Measurements from ENCODE around the gene CBR4. TPM values are rescaled to one million over a fixed set of nuclear protein-coding genes. Genes with fewer than 3 reads are reported as not detected.

CBR4 gene
- total RNA-seq, result 10 to 100 TPM; 14.1 to 14.5 TPM

DNA sequence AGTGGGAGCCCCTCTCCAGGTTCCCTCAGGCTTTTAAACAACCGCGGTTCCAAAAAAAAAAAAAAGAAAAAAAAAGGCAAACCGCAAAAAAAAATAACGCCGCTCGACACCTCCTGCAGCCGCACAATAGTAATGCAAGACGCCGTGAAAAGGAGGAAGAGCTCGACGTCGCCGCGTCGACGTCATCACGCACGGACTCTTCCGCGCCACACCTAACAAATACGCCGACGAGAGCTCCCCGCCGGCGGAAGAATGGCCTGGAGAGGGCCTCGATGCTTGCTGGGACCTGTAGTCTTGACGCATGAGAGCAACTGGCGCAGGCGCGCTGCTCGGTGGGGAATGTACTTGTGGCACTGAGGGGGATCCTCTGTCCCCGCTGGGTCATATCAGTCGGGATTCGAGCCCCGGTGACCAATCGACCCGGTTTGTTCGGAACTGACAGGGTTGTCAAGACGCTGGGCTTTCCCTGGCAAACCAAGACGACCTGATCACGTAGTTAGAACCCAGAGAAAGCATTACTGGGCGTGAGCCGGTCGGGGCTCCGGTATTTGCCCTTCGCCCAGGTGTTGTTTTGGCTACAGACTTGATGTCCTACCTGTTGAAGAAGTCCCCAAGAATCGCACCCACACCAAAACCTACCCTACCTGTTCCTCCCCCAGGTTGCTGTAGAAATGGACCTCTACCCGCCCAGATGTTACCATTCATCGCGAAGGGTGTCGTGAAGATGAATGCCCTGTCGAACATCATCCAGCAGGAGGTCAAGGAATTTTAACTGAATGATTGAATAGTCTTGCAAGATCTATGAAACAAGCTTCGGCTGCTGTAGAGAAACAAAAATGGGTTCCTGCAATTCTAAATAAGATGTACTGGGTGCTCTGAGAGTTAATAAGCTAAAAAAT, at the start of gene CBR4:
Gene CBR4 (minus strand): TSS at position 131 of the 899 bp plus-strand sequence. CDS start 166 bp downstream, outside the sequence.

